ENCODE results near the gene CD302.

The CD302 gene

GRCh38 chr2:159807183-159808031, 9.4 kb upstream of the CD302 start:
- Histone ChIP-seq H3K4me3 (ENCODE audit: insufficient read depth, low read length, poor library complexity, severe bottlenecking) (no peak overlapping the region), H3K27ac (ENCODE audit: low read depth, low read length) (no peak overlapping the region), H3K9me3 (ENCODE audit: insufficient read depth, low read length) (no peaks in the 10 kb centered on the region), H3F3A (ENCODE audit: insufficient read depth) (no peaks in the 10 kb centered on the region), H3K36me3 (ENCODE audit: low read length) (no peaks in the 10 kb centered on the region), H3K9ac (ENCODE audit: low read length) (no peak overlapping the region), H4K20me1 (ENCODE audit: low read depth, low read length) (no peaks in the 10 kb centered on the region), H3K79me2 (ENCODE audit: insufficient read depth, low read length) (no peaks in the 10 kb centered on the region), H2AFZ (ENCODE audit: low read depth, low read length, severe bottlenecking) (no peak overlapping the region), H3K27me3 (ENCODE audit: low read length) (no peaks in the 10 kb centered on the region), H3K4me2 (ENCODE audit: low read depth, low read length, poor library complexity, severe bottlenecking) (no peak overlapping the region), H3K9me2 (replicated peaks; ENCODE audit: insufficient read depth, low read length) (no peaks in the 10 kb centered on the region)
- TF ChIP-seq EZH2phosphoT487 (conservative IDR thresholded peaks at IDR 0.05; ENCODE audit: low read length), result no peak
- TF ChIP-seq CTCF (IDR thresholded peaks at IDR 0.05; ENCODE audit: insufficient read depth, low read length, poor library complexity, severe bottlenecking), result peak; percentile 47

- Histone ChIP-seq H3K36me3 (ENCODE audit: low read length) (no peaks in the 10 kb centered on the region), H3K27ac (ENCODE audit: low read depth, low read length) (no peak overlapping the region), H3K27me3 (ENCODE audit: low read length) (no peaks in the 10 kb centered on the region), H3K9ac (ENCODE audit: low read length) (no peak overlapping the region), H4K20me1 (ENCODE audit: low read depth, low read length) (no peaks in the 10 kb centered on the region), H3K9me2 (replicated peaks; ENCODE audit: insufficient read depth, low read length) (no peaks in the 10 kb centered on the region), H3K9me3 (ENCODE audit: insufficient read depth, low read length) (no peaks in the 10 kb centered on the region), H2AFZ (ENCODE audit: low read depth, low read length, severe bottlenecking) (no peak overlapping the region), H3K4me3 (ENCODE audit: insufficient read depth, low read length, poor library complexity, severe bottlenecking) (no peak overlapping the region), H3K4me2 (ENCODE audit: low read depth, low read length, poor library complexity, severe bottlenecking) (no peak overlapping the region), H3F3A (ENCODE audit: insufficient read depth) (no peaks in the 10 kb centered on the region), H3K79me2 (ENCODE audit: insufficient read depth, low read length) (no peaks in the 10 kb centered on the region)
- TF ChIP-seq CTCF (IDR thresholded peaks at IDR 0.05; ENCODE audit: insufficient read depth, low read length, poor library complexity, severe bottlenecking) (no peak), EZH2phosphoT487 (conservative IDR thresholded peaks at IDR 0.05; ENCODE audit: low read length) (no peak)
These were observed 6.9 kb upstream of the CD302 start for GRCh38 chr2:159804941-159805340.

- H3K36me3 ChIP-seq (ENCODE audit: low read length), result no peaks in the 10 kb centered on the region
- no peaks in the 10 kb centered on the region for H4K20me1 ChIP-seq (ENCODE audit: low read depth, low read length)
These were observed 5.4 kb upstream of the CD302 start for GRCh38 chr2:159803235-159803962.

More at GRCh38 chr2:159803235-159803962, 5.4 kb upstream of the CD302 start:
- no peak overlapping the region for H3K4me3 ChIP-seq (ENCODE audit: insufficient read depth, low read length, poor library complexity, severe bottlenecking)
- H3K9ac ChIP-seq (ENCODE audit: low read length), result no peak overlapping the region
- no peaks in the 10 kb centered on the region for H3K27me3 ChIP-seq (ENCODE audit: low read length)
- H3K4me2 ChIP-seq (ENCODE audit: low read depth, low read length, poor library complexity, severe bottlenecking), result no peak overlapping the region
- no peaks in the 10 kb centered on the region for H3K9me2 ChIP-seq (replicated peaks; ENCODE audit: insufficient read depth, low read length)
- no peak overlapping the region for H2AFZ ChIP-seq (ENCODE audit: low read depth, low read length, severe bottlenecking)
- no peak overlapping the region for H3K27ac ChIP-seq (ENCODE audit: low read depth, low read length)
- H3F3A ChIP-seq (ENCODE audit: insufficient read depth), result no peaks in the 10 kb centered on the region
- TF ChIP-seq EZH2phosphoT487 (conservative IDR thresholded peaks at IDR 0.05; ENCODE audit: low read length) (no peak), CTCF (IDR thresholded peaks at IDR 0.05; ENCODE audit: insufficient read depth, low read length, poor library complexity, severe bottlenecking) (no peak)
- no peaks in the 10 kb centered on the region for H3K79me2 ChIP-seq (ENCODE audit: insufficient read depth, low read length)
- no peaks in the 10 kb centered on the region for H3K9me3 ChIP-seq (ENCODE audit: insufficient read depth, low read length)

Data from SU-DHL-6 (cell line).